ENCODE results near the gene SKAP2.

Gene SKAP2

GRCh38 chr7:26680587-26680986, 183.8 kb downstream of the SKAP2 start:
- H3K27me3 ChIP-seq (ENCODE audit: insufficient read depth, low read length, poor library complexity): no peaks in the 10 kb centered on the region
- no peaks in the 10 kb centered on the region for H3K9me3 ChIP-seq (ENCODE audit: insufficient read depth, low read length, severe bottlenecking)
- no peak for TF ChIP-seq CTCF (IDR thresholded peaks at IDR 0.05; ENCODE audit: borderline replicate concordance, extremely low read depth, low read length, poor library complexity, severe bottlenecking)
- no peak for TF ChIP-seq EZH2 (IDR thresholded peaks at IDR 0.05; ENCODE audit: borderline replicate concordance, low read depth, low read length, severe bottlenecking)
- H2AFZ ChIP-seq (ENCODE audit: low read depth, low read length): no peak overlapping the region
- no peak overlapping the region for H3K4me2 ChIP-seq (ENCODE audit: insufficient read depth, low read length)
- H3K36me3 ChIP-seq (ENCODE audit: insufficient read depth, low read length): no peaks in the 10 kb centered on the region
- H3K79me2 ChIP-seq (ENCODE audit: insufficient read depth, low read length): no peaks in the 10 kb centered on the region
- no peak overlapping the region for H3K9ac ChIP-seq (ENCODE audit: low read depth, low read length)
- DNase-seq (no peak), ATAC-seq (ENCODE audit: insufficient read depth, low read depth) (no peak)
- no peaks in the 10 kb centered on the region for H3K4me1 ChIP-seq (ENCODE audit: insufficient read depth, low read length)
- H3K27ac ChIP-seq (ENCODE audit: low read length): no peak overlapping the region
- no peak overlapping the region for H3K4me3 ChIP-seq (ENCODE audit: low read depth in 1 of 2, low read length in 2 of 2)
- H4K20me1 ChIP-seq (ENCODE audit: insufficient read depth, low read length): no peaks in the 10 kb centered on the region

- H3K79me2 ChIP-seq (ENCODE audit: insufficient read depth, low read length): no peaks in the 10 kb centered on the region
- no peak for ATAC-seq (ENCODE audit: insufficient read depth, low read depth)
- no peak for TF ChIP-seq EZH2 (IDR thresholded peaks at IDR 0.05; ENCODE audit: borderline replicate concordance, low read depth, low read length, severe bottlenecking)
- TF ChIP-seq CTCF (IDR thresholded peaks at IDR 0.05; ENCODE audit: borderline replicate concordance, extremely low read depth, low read length, poor library complexity, severe bottlenecking): no peak
- H3K9ac ChIP-seq (ENCODE audit: low read depth, low read length): no peak overlapping the region
- H3K27me3 ChIP-seq (ENCODE audit: insufficient read depth, low read length, poor library complexity): no peaks in the 10 kb centered on the region
- no peak for DNase-seq
- no peaks in the 10 kb centered on the region for H3K4me1 ChIP-seq (ENCODE audit: insufficient read depth, low read length)
- H3K36me3 ChIP-seq (ENCODE audit: insufficient read depth, low read length): no peaks in the 10 kb centered on the region
- no peaks in the 10 kb centered on the region for H3K9me3 ChIP-seq (ENCODE audit: insufficient read depth, low read length, severe bottlenecking)
- no peaks in the 10 kb centered on the region for H4K20me1 ChIP-seq (ENCODE audit: insufficient read depth, low read length)
- no peak overlapping the region for H3K27ac ChIP-seq (ENCODE audit: low read length)
- H2AFZ ChIP-seq (ENCODE audit: low read depth, low read length): no peak overlapping the region
- H3K4me2 ChIP-seq (ENCODE audit: insufficient read depth, low read length): no peak overlapping the region
- no peak overlapping the region for H3K4me3 ChIP-seq (ENCODE audit: low read depth in 1 of 2, low read length in 2 of 2)
Observed at GRCh38 chr7:26675143-26675887, 189.1 kb downstream of the SKAP2 start.

- no peaks in the 10 kb centered on the region for H4K20me1 ChIP-seq (ENCODE audit: insufficient read depth, low read length)
- DNase-seq: no peak
- no peak overlapping the region for H3K27ac ChIP-seq (ENCODE audit: low read length)
- no peaks in the 10 kb centered on the region for H3K36me3 ChIP-seq (ENCODE audit: insufficient read depth, low read length)
- H3K79me2 ChIP-seq (ENCODE audit: insufficient read depth, low read length): no peaks in the 10 kb centered on the region
- H3K9ac ChIP-seq (ENCODE audit: low read depth, low read length): no peak overlapping the region
- H3K27me3 ChIP-seq (ENCODE audit: insufficient read depth, low read length, poor library complexity): no peaks in the 10 kb centered on the region
- no peak overlapping the region for H2AFZ ChIP-seq (ENCODE audit: low read depth, low read length)
- H3K4me3 ChIP-seq (ENCODE audit: low read depth in 1 of 2, low read length in 2 of 2): no peak overlapping the region
- H3K4me1 ChIP-seq (ENCODE audit: insufficient read depth, low read length): no peaks in the 10 kb centered on the region
- no peak for TF ChIP-seq CTCF (IDR thresholded peaks at IDR 0.05; ENCODE audit: borderline replicate concordance, extremely low read depth, low read length, poor library complexity, severe bottlenecking)
- TF ChIP-seq EZH2 (IDR thresholded peaks at IDR 0.05; ENCODE audit: borderline replicate concordance, low read depth, low read length, severe bottlenecking): no peak
- no peaks in the 10 kb centered on the region for H3K9me3 ChIP-seq (ENCODE audit: insufficient read depth, low read length, severe bottlenecking)
- ATAC-seq (ENCODE audit: insufficient read depth, low read depth): no peak
- no peak overlapping the region for H3K4me2 ChIP-seq (ENCODE audit: insufficient read depth, low read length)
Observed at GRCh38 chr7:26673858-26674257, 190.5 kb downstream of the SKAP2 start.
